Right cardiac atrium (tissue), 5 donors: ENCODE results near the gene FMN1. TPM values are rescaled to one million over a fixed set of nuclear protein-coding genes. Genes with fewer than 3 reads are reported as not detected.

Source experiments
- ATAC-seq, 2 donors: fragments of 200-7000 bp; cut with Tn5 transposase; one replicate each; pipeline versions ENCODE4 v1.8.0 to v1.9.1; 2020; ENCODE audit warnings: moderate library complexity in 2 of 2, mild to moderate bottlenecking in 1 of 2
- DNase-seq, 3 donors: peaks; one replicate each; pipeline ENCODE4 v3.0.0-alpha.2; 2020
- H3K27ac ChIP-seq: one replicate; pipeline ENCODE4 v1.5.1; 2013; ENCODE audit warnings: mild to moderate bottlenecking, low read length, control low read depth, moderate library complexity
- H3K27me3 ChIP-seq: one replicate; pipeline ENCODE4 v1.6.1; 2013; ENCODE audit not compliant: control insufficient read depth, insufficient read depth
- H3K4me1 ChIP-seq: one replicate; pipeline ENCODE4 v1.6.1; 2013; ENCODE audit warnings: low read length; ENCODE audit not compliant: control insufficient read depth, insufficient read depth
- H3K4me3 ChIP-seq: one replicate; pipeline ENCODE4 v1.5.1; 2013; ENCODE audit warnings: low read length, control low read depth
- H3K9me3 ChIP-seq: one replicate; pipeline ENCODE4 v1.6.1; 2013; ENCODE audit warnings: low read length; ENCODE audit not compliant: control insufficient read depth
- WGBS: extraction: QIAGEN DNeasy Blood & Tissue Kit; methylation state at CpG from one replicate; pipeline ENCODE4 v1.1.7; 2013; 5-methylcytosine and 5-hydroxymethylcytosine counted together
- intact Hi-C, 4 donors: fragments of 100-400 bp; cut with DNase I; formaldehyde crosslinking; loops; one replicate each; pipeline versions ENCODE4 v1.11.0 to v1.14.0; 2022 to 2023
- polyA plus RNA-seq: library from polyadenylated mRNA; stranded (reverse); fragments of 200-250 nt; gene quantifications from one replicate; pipeline ENCODE4 v1.2.3, GENCODE V29; 2013
- total RNA-seq, 4 donors: library from RNA; stranded (reverse); fragmentation: NEBNext Ultra II Directional; extraction: Animal tissue kit (Norgen Biotek cat#: 25700); gene quantifications; one replicate each; pipeline ENCODE4 v1.2.1, GENCODE V29; 2021
- donor health status: healthy with polysubstance abuse.
- donor health status: DM: no; HTN: yes; CAD: no.
- donor health status: DM: no; HTN: no; CAD: no.
- donor health status: DM: no; HTN: yes; CAD: no; lungs with severe emphysema.
- donor health status: DM: yes; HTN: yes; CAD: no.

Gene FMN1
- total and polyA plus RNA-seq, 5 donors: 0.63 to 8.5 (median 3.5) TPM

- WGBS: 81% methylated on average over 5 of the region's 5 CpGs
- Histone ChIP-seq H3K4me1 (no peaks in the 10 kb centered on the region), H3K4me3 (no peak overlapping the region), H3K27me3 (no peaks in the 10 kb centered on the region), H3K27ac (no peak overlapping the region), H3K9me3 (no peaks in the 10 kb centered on the region)
- DNase-seq (no peak), ATAC-seq (no peak)
- intact Hi-C loops: no loop called here
Measured at GRCh38 chr15:32885713-32886112, 308.8 kb downstream of the FMN1 start.

GRCh38 chr15:32884146-32884545 lies 310.4 kb downstream of the FMN1 start:
- H3K9me3 ChIP-seq: no peaks in the 10 kb centered on the region
- H3K4me3 ChIP-seq: no peak overlapping the region
- no peak overlapping the region for H3K27ac ChIP-seq
- peak in 2 of 3 donors; percentile 24 to 54 for DNase-seq
- H3K4me1 ChIP-seq: no peaks in the 10 kb centered on the region
- H3K27me3 ChIP-seq: no peaks in the 10 kb centered on the region
- ATAC-seq: no peak
- intact Hi-C loops: no loop called here
- 26% methylated on average over 6 of the region's 6 CpGs for WGBS

DNA sequence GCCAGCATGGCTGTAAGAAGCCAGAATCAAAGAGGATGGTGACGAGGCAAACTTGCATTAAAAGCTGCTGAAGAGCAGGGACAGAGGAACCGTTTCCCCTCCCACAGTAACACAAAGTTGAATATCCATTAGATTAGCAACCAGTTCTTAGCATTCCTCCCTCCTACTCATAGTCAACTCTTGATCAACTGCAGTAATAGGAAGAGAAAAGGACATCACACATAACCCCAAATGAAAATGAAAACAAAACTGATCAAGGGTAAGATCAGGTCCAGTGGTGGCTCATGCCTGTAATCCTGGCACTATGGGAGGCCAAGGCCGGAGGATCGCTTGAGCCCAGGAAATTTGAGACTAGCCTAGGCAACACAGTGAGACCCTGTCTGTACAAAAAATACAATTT lies 311.6 kb downstream of the FMN1 start:
- H3K9me3 ChIP-seq: no peaks in the 10 kb centered on the region
- ATAC-seq (no peak), DNase-seq (no peak)
- intact Hi-C loops: no loop called here
- H3K4me1 ChIP-seq: no peaks in the 10 kb centered on the region
- H3K4me3 ChIP-seq: no peak overlapping the region
- 67% methylated on average over 4 of the region's 4 CpGs for WGBS
- no peaks in the 10 kb centered on the region for H3K27me3 ChIP-seq
- H3K27ac ChIP-seq: no peak overlapping the region

DNA sequence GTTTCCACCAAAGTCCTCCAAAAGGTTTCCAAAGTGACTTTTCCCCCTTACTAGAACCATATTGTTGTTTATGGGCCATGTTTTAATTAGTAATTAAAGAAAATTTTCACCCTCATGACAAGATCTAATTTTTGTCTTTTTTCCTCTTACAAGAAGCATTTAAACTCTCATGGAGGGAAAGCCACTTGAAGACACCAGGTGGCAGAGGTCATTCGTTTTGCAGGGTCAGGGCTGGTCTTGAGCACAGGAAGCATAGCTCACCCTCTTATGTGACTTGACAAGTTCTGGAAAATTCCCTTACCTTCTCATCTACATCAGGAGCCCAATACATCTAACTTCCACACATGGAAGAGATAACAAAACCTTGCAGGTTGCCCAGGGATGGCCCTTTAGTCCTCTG lies 313.0 kb downstream of the FMN1 start:
- intact Hi-C loops: no loop called here
- WGBS: 78% methylated on average over 1 of the region's 1 CpG
- H3K9me3 ChIP-seq: no peaks in the 10 kb centered on the region
- H3K27me3 ChIP-seq: no peaks in the 10 kb centered on the region
- DNase-seq: no peak
- ATAC-seq: no peak
- no peak overlapping the region for H3K27ac ChIP-seq
- no peak overlapping the region for H3K4me3 ChIP-seq
- H3K4me1 ChIP-seq: no peaks in the 10 kb centered on the region

DNA sequence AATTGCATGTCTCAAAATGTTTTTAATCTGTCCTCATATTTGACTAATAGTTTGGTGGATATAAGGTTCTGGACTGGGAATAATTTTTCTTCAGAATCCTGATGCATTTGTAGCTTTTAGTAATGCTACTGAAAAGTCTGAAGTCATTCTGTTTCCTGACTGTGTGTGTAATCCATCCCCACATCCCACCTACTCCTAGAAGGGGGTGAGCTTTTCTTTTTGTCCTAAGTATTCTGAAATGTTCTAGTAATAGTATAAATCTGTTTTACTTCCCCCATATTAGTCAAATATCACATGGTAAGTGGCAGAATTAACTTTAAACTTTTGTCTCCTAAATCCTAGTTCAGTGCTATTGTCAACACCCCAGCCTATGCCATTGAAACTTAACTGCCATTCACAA lies 313.9 kb downstream of the FMN1 start:
- ATAC-seq: no peak
- DNase-seq: no peak
- no peaks in the 10 kb centered on the region for H3K4me1 ChIP-seq
- no peaks in the 10 kb centered on the region for H3K9me3 ChIP-seq
- intact Hi-C loops: no loop called here
- no peaks in the 10 kb centered on the region for H3K27me3 ChIP-seq
- no peak overlapping the region for H3K27ac ChIP-seq
- H3K4me3 ChIP-seq: no peak overlapping the region

- ATAC-seq: no peak
- WGBS: 45% methylated on average over 6 of the region's 6 CpGs
- no peaks in the 10 kb centered on the region for H3K27me3 ChIP-seq
- H3K27ac ChIP-seq: no peak overlapping the region
- no peaks in the 10 kb centered on the region for H3K9me3 ChIP-seq
- no peaks in the 10 kb centered on the region for H3K4me1 ChIP-seq
- intact Hi-C loops: no loop called here
- no peak for DNase-seq
- no peak overlapping the region for H3K4me3 ChIP-seq
Measured at GRCh38 chr15:32879980-32880379, 314.5 kb downstream of the FMN1 start.

GRCh38 chr15:32878869-32879805 lies 315.4 kb downstream of the FMN1 start:
- WGBS: 42% methylated on average over 5 of the region's 5 CpGs
- intact Hi-C loops: no loop called here
- Histone ChIP-seq H3K9me3 (no peaks in the 10 kb centered on the region), H3K27me3 (no peaks in the 10 kb centered on the region), H3K27ac (no peak overlapping the region), H3K4me3 (no peak overlapping the region), H3K4me1 (no peaks in the 10 kb centered on the region)
- DNase-seq: no peak
- peak in 1 of 2 donors; percentile 33 for ATAC-seq

GRCh38 chr15:32878342-32878741 lies 316.2 kb downstream of the FMN1 start:
- intact Hi-C loops: no loop called here
- H3K27me3 ChIP-seq: no peaks in the 10 kb centered on the region
- H3K27ac ChIP-seq: no peak overlapping the region
- H3K9me3 ChIP-seq: no peaks in the 10 kb centered on the region
- no peak for DNase-seq
- 95% methylated on average over 1 of the region's 1 CpG for WGBS
- no peak for ATAC-seq
- no peaks in the 10 kb centered on the region for H3K4me1 ChIP-seq
- H3K4me3 ChIP-seq: no peak overlapping the region

DNA sequence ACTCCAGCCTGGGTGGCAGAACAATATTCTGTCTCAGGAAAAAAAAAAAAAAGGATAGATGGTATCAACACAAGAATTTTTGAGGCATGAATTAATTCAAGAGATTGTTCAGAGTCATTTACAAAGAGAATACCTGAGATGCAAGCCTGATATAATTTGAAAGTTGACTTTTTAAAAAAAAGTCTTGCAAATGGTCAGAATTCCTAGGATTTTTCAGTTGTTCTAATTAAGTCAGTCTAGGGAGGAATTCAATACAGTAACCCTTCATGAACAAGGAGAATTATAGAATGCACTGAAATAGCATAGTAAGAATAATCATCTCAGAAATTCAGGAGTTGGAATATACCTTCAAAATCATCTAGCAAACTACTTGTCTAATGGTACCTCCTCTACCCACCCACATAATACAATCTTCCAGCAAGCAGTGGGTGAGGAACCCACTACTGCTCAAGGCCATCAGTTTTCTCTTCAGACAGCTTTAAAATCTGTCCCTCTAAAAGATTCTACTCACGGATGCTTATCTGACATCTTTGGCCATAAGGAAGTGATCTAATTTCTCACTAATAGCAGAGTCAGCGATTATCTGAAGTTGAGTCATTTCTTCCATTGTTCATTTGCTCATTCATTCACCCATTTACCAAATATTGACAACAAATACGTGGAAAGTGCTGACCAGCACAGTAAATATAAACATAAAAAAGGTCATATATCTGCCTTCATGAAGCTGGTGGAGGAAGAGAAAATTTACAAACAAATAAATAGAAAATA lies 317.1 kb downstream of the FMN1 start:
- 47% methylated on average over 3 of the region's 3 CpGs for WGBS
- H3K9me3 ChIP-seq: no peaks in the 10 kb centered on the region
- DNase-seq: no peak
- ATAC-seq: no peak
- intact Hi-C loops: no loop called here
- H3K4me3 ChIP-seq: no peak overlapping the region
- no peaks in the 10 kb centered on the region for H3K4me1 ChIP-seq
- no peaks in the 10 kb centered on the region for H3K27me3 ChIP-seq
- H3K27ac ChIP-seq: no peak overlapping the region

DNA sequence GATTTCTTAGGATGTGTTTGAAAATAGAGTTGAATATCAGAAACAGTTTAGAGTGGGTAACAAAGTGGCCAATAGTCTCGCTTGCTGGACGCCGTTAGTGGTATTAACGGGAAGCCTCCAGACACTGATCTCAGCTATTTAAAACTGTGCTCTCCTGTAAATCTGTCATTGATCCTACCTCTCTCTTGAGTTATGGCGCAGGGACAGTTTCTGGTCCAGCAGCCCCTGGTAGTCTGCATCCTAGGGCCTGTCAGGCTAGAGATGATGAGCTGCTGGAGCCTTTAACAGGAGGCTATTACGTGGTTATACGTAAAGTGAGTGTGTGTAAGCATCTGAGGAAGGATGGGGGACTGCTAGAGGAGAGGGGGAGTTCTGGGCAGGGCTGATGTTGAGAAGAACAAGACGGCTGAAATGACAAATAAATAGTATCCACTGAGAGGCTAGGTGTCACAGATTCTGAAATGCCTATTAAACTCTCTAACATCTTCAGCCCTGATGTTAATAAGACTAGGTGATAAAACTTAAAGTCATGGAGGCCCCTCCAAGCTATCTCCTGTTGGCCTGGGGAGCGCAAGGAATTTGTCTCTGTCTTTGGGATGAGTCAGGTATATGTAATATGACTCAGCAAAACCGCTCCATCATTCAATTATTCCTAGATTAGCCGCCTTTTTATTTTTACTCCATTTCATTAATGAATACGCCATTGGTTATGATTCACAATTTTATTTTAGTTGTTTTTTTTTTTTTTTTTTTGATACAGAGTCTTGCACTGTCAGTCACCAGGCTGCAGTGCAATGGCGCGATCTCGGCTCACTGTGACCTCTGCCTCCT lies 321.0 kb downstream of the FMN1 start:
- intact Hi-C loops: no loop called here
- ATAC-seq (peak in 1 of 2 donors; percentile 47), DNase-seq (no peak)
- Histone ChIP-seq H3K4me3 (no peak overlapping the region), H3K27me3 (no peaks in the 10 kb centered on the region), H3K27ac (peak overlapping the region; percentile 64), H3K9me3 (no peaks in the 10 kb centered on the region), H3K4me1 (peaks cover 3% of the 10 kb centered on the region)
- WGBS: 72% methylated on average over 15 of the region's 15 CpGs
